CD14-positive monocyte (primary cell): ENCODE measurements around the gene HCN4. TPM values are rescaled to one million over a fixed set of nuclear protein-coding genes. Genes with fewer than 3 reads are reported as not detected.
A peak's percentile ranks its signal among the peaks of the same experiment; 100 is the strongest.

ENCODE experiments used
- DNase-seq, 3 donors: peaks; one replicate each; pipeline ENCODE4 v3.0.0-alpha.2; 2011 to 2022
- H2AFZ ChIP-seq: 2 replicates; pipeline ENCODE4 v1.6.0; 2012; ENCODE audit warnings: mild to moderate bottlenecking, low read depth, low read length, inconsistent platforms; ENCODE audit not compliant: insufficient read depth, poor library complexity, severe bottlenecking
- H3K27ac ChIP-seq, 2 donors: 1 replicate in 1 of 2; 2 replicates in 1 of 2; pipeline ENCODE4 v1.5.1; 2012 to 2013; ENCODE audit warnings: low read length in 2 of 2, control low read depth in 1 of 2, inconsistent platforms in 1 of 2, low read depth in 1 of 2, mild to moderate bottlenecking in 1 of 2
- H3K27me3 ChIP-seq, 2 donors: one replicate each; pipeline versions ENCODE4 v1.6.0 to v1.6.1; 2011 to 2013; ENCODE audit warnings: low read length in 2 of 2; ENCODE audit not compliant: control insufficient read depth in 2 of 2, insufficient read depth in 2 of 2
- H3K36me3 ChIP-seq, 2 donors: replicated peaks in 1 of 2; 1 replicate in 1 of 2; 2 replicates in 1 of 2; pipeline versions ENCODE4 v1.5.1 to v1.6.1; 2012 to 2013; ENCODE audit warnings: low read length in 2 of 2, control low read depth in 1 of 2, inconsistent platforms in 1 of 2, mild to moderate bottlenecking in 1 of 2; ENCODE audit not compliant: insufficient read depth in 2 of 2, control insufficient read depth in 1 of 2
- H3K4me1 ChIP-seq, 2 donors: 1 replicate in 1 of 2; 2 replicates in 1 of 2; pipeline versions ENCODE4 v1.5.1 to v1.6.1; 2012 to 2013; ENCODE audit warnings: low read length in 2 of 2, control low read depth in 1 of 2, inconsistent platforms in 1 of 2, mild to moderate bottlenecking in 1 of 2, moderate library complexity in 1 of 2; ENCODE audit not compliant: insufficient read depth in 2 of 2, control insufficient read depth in 1 of 2
- H3K4me2 ChIP-seq: replicated peaks from 2 replicates; pipeline ENCODE3; 2012; ENCODE audit warnings: low read length, moderate library complexity, mild to moderate bottlenecking; ENCODE audit not compliant: poor library complexity, severe bottlenecking; ENCODE audit errors: extremely low read depth
- H3K4me3 ChIP-seq, 3 experiments: fragments of 200-600 bp in 1 of 3; sonication (generic) in 1 of 3; replicated peaks in 1 of 3; 1 replicate in 2 of 3; 2 replicates in 1 of 3; pipeline ENCODE4 v1.5.1; 2011 to 2013; ENCODE audit warnings: low read length in 3 of 3, mild to moderate bottlenecking in 3 of 3, control low read depth in 2 of 3, low read depth in 2 of 3, inconsistent platforms in 1 of 3, moderate library complexity in 1 of 3
- H3K79me2 ChIP-seq: 2 replicates; pipeline ENCODE4 v1.6.0; 2012; ENCODE audit warnings: mild to moderate bottlenecking, control low read depth, inconsistent platforms, low read length, moderate library complexity; ENCODE audit not compliant: insufficient read depth
- H3K9ac ChIP-seq: 2 replicates; pipeline ENCODE4 v1.6.0; 2017; ENCODE audit warnings: low read length, mild to moderate bottlenecking; ENCODE audit not compliant: insufficient read depth, poor library complexity, severe bottlenecking
- H3K9me3 ChIP-seq, 2 donors: replicated peaks in 1 of 2; 1 replicate in 1 of 2; 2 replicates in 1 of 2; pipeline versions ENCODE4 v1.5.1 to v1.6.1; 2012 to 2013; ENCODE audit warnings: low read length in 2 of 2, control low read depth in 1 of 2; ENCODE audit not compliant: control insufficient read depth in 1 of 2, insufficient read depth in 1 of 2
- H4K20me1 ChIP-seq: 2 replicates; pipeline ENCODE4 v1.6.0; 2012; ENCODE audit warnings: mild to moderate bottlenecking, low read length, control low read depth, moderate library complexity; ENCODE audit not compliant: insufficient read depth
- H3K27ac Mint-ChIP-seq, 7 donors: one replicate each; pipeline ENCODE4 v1.8.0; 2020; ENCODE audit warnings: mild to moderate bottlenecking in 7 of 7, mixed read lengths in 7 of 7, moderate library complexity in 6 of 7, inconsistent platforms in 2 of 7
- H3K27me3 Mint-ChIP-seq, 3 donors: one replicate each; pipeline ENCODE4 v1.8.0; 2021 to 2022; ENCODE audit warnings: low read depth in 3 of 3, mild to moderate bottlenecking in 3 of 3, mixed read lengths in 3 of 3, moderate library complexity in 3 of 3, inconsistent platforms in 1 of 3
- H3K36me3 Mint-ChIP-seq, 2 donors: one replicate each; pipeline ENCODE4 v1.8.0; 2020; ENCODE audit warnings: mixed read lengths in 2 of 2, inconsistent platforms in 1 of 2, mild to moderate bottlenecking in 1 of 2
- H3K4me1 Mint-ChIP-seq: one replicate; pipeline ENCODE4 v1.8.0; 2020; ENCODE audit warnings: mild to moderate bottlenecking, mixed read lengths
- H3K4me3 Mint-ChIP-seq, 2 donors: one replicate each; pipeline ENCODE4 v1.8.0; 2020; ENCODE audit warnings: mild to moderate bottlenecking in 2 of 2, mixed read lengths in 2 of 2, moderate library complexity in 1 of 2
- H3K9me3 Mint-ChIP-seq, 7 donors: one replicate each; pipeline ENCODE4 v1.8.0; 2020 to 2022; ENCODE audit warnings: mixed read lengths in 7 of 7, mild to moderate bottlenecking in 6 of 7, moderate library complexity in 6 of 7, inconsistent platforms in 2 of 7
- WGBS: methylation state at CpG from one replicate; pipeline ENCODE4 v1.1.5; 2013; ENCODE audit warnings: missing lambda C conversion rate; ENCODE audit not compliant: insufficient coverage; 5-methylcytosine and 5-hydroxymethylcytosine counted together
- intact Hi-C, 2 donors: fragments of 100-400 bp; cut with micrococcal nuclease; formaldehyde crosslinking; loops; one replicate each; pipeline versions ENCODE4 v1.15.0 to v1.15.1; 2023
- polyA plus RNA-seq, 3 donors: library from polyadenylated mRNA; depleted of rRNA in 1 of 3; unstranded in 2 of 3; stranded (reverse) in 1 of 3; fragments of 300-500 nt in 2 of 3; fragments of >200 nt in 1 of 3; fragmentation: Illumina TruSeq in 2 of 3; gene quantifications; 1 replicate in 2 of 3; 2 replicates in 1 of 3; pipeline ENCODE4 v1.2.3, GENCODE V29; 2012 to 2021
- TF ChIP-seq, protein P1 (sequence below): fragments of 200-600 bp; IDR thresholded peaks from one replicate; pipeline ENCODE4 v1.8.0; 2022; ENCODE audit warnings: antibody characterized with exemption, mild to moderate bottlenecking

The HCN4 gene
- polyA plus RNA-seq, 3 donors = not detected

DNA sequence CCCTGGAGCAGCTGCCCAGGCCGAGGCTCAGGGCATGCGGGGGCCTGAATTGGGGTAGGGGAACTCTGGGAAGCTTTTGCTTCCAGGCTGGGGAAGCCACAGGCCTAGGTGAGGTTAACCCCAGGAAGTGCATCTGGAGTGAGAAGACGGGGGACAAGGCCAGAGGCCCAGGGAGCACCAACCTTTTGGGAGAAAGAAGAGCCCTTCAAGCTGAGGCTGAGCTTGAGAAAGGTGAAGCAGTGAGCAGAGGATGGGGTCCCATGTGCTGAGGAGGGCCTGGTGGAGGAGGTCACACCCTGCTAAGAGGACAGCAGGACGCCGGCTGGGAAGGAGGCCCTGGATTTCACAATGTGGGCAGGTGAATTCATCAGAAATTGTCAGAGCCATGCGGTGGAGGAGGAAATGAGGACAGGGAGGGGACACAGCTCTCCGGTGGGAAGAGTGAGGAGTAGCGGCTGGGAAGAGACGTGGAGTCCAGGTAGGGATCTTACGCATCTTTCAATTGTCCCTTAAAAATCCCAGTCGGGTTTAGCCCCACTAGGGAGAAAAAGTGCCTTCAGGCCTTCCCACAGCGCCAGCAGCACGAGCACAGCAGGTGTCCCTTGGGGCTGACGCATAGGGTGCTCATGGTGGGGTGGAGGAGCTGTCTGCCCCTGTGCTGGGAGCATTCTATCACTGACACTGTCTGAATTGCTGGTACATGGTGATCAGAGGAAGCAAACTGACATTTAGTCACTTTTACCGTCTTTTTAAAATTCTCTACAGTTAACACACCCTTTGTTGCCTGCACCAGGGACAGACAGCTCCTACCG is 50.9 kb downstream of the HCN4 start:
- DNase-seq = no peak
- intact Hi-C loops = no loop called here
- no peaks in the 10 kb centered on the region for H4K20me1 ChIP-seq
- H2AFZ ChIP-seq = no peak overlapping the region
- Mint-ChIP-seq H3K9me3 (peaks cover 0 to 2% (median 0%) of the 10 kb centered on the region in 7 donors), H3K36me3 (no peaks in the 10 kb centered on the region), H3K4me3 (peak overlapping the region in 1 of 2 donors; percentile 58), H3K27ac (no peak overlapping the region), H3K4me1 (no peaks in the 10 kb centered on the region), H3K27me3 (peaks cover 46 to 54% (median 46%) of the 10 kb centered on the region in 3 donors)
- no peak overlapping the region for H3K4me3 ChIP-seq
- 92% methylated on average over 12 of the region's 16 CpGs for WGBS
- no peak overlapping the region for H3K4me2 ChIP-seq
- H3K79me2 ChIP-seq = no peaks in the 10 kb centered on the region
- no peaks in the 10 kb centered on the region for H3K36me3 ChIP-seq
- H3K4me1 ChIP-seq = no peaks in the 10 kb centered on the region
- no peak overlapping the region for H3K27ac ChIP-seq
- H3K9me3 ChIP-seq = no peaks in the 10 kb centered on the region
- H3K27me3 ChIP-seq = peaks cover 0 to 42% of the 10 kb centered on the region in 2 donors
- TF ChIP-seq, protein P1, sequence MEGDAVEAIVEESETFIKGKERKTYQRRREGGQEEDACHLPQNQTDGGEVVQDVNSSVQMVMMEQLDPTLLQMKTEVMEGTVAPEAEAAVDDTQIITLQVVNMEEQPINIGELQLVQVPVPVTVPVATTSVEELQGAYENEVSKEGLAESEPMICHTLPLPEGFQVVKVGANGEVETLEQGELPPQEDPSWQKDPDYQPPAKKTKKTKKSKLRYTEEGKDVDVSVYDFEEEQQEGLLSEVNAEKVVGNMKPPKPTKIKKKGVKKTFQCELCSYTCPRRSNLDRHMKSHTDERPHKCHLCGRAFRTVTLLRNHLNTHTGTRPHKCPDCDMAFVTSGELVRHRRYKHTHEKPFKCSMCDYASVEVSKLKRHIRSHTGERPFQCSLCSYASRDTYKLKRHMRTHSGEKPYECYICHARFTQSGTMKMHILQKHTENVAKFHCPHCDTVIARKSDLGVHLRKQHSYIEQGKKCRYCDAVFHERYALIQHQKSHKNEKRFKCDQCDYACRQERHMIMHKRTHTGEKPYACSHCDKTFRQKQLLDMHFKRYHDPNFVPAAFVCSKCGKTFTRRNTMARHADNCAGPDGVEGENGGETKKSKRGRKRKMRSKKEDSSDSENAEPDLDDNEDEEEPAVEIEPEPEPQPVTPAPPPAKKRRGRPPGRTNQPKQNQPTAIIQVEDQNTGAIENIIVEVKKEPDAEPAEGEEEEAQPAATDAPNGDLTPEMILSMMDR = no peak
- H3K9ac ChIP-seq = no peak overlapping the region

DNA sequence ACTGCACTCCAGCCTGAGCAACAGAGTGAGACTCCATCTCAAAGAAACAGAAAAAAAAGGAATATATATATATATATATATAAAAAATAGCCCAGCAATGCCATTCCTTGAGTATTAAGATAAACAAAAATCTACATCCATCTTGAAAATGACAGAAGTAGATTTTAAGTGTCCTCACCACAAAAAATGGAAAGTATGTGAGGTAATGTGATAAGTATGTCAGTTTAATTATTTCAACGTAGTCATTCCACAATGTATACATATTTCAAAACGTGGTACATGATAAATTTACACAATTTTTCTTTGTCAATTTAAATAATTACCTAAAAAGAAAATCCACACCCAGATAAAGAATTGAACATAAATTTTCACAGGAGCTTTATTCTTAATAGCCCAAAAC is 54.9 kb downstream of the HCN4 start:
- peaks cover 28 to 36% (median 32%) of the 10 kb centered on the region in 3 donors for H3K27me3 Mint-ChIP-seq
- H3K36me3 ChIP-seq = no peaks in the 10 kb centered on the region
- no peak overlapping the region for H3K27ac ChIP-seq
- H3K79me2 ChIP-seq = no peaks in the 10 kb centered on the region
- H3K4me2 ChIP-seq = no peak overlapping the region
- intact Hi-C loops = no loop called here
- no peak overlapping the region for H3K27ac Mint-ChIP-seq
- DNase-seq = no peak
- no peaks in the 10 kb centered on the region for H3K4me1 Mint-ChIP-seq
- H4K20me1 ChIP-seq = no peaks in the 10 kb centered on the region
- H3K9me3 Mint-ChIP-seq = peaks cover 0 to 3% (median 0%) of the 10 kb centered on the region in 7 donors
- TF ChIP-seq, protein P1 = no peak
- no CpG with 5 or more reads among the region's 2 CpGs for WGBS
- no peak overlapping the region for H3K4me3 Mint-ChIP-seq
- no peaks in the 10 kb centered on the region for H3K36me3 Mint-ChIP-seq
- H2AFZ ChIP-seq = no peak overlapping the region
- H3K4me3 ChIP-seq = no peak overlapping the region
- H3K4me1 ChIP-seq = no peaks in the 10 kb centered on the region
- no peaks in the 10 kb centered on the region for H3K9me3 ChIP-seq
- peaks cover 0 to 26% of the 10 kb centered on the region in 2 donors for H3K27me3 ChIP-seq
- H3K9ac ChIP-seq = no peak overlapping the region
